Measurements from ENCODE around the gene SPANXN4.

Gene SPANXN4

GRCh38 chrX:143025628-143026027 is at the start of gene SPANXN4:
TSS of gene SPANXN4 (plus strand) at chrX:143025928. CDS start at chrX:143026015, 87 bp downstream.
- H3K36me3 Mint-ChIP-seq = no peaks in the 10 kb centered on the region
- no peak within 1 kb of the TSS for H3K4me3 Mint-ChIP-seq
- H3K9me3 Mint-ChIP-seq = peaks cover 7% of the 10 kb centered on the region
- H3K27ac Mint-ChIP-seq = no peak within 1 kb of the TSS
- no peak for DNase-seq
- CTCF ChIA-PET = no interaction called here
- H3K27me3 Mint-ChIP-seq = no peaks in the 10 kb centered on the region
- H3K4me1 Mint-ChIP-seq = no peaks in the 10 kb centered on the region

- H3K27ac Mint-ChIP-seq = no peak overlapping the region
- no peaks in the 10 kb centered on the region for H3K27me3 Mint-ChIP-seq
- DNase-seq = no peak
- H3K9me3 Mint-ChIP-seq = peaks cover 3% of the 10 kb centered on the region
- H3K4me1 Mint-ChIP-seq = no peaks in the 10 kb centered on the region
- H3K36me3 Mint-ChIP-seq = no peaks in the 10 kb centered on the region
- CTCF ChIA-PET = no interaction called here
- H3K4me3 Mint-ChIP-seq = no peak overlapping the region
These were observed 48.4 kb upstream of the SPANXN4 start for GRCh38 chrX:142977128-142977914.

- Mint-ChIP-seq H3K27me3 (no peaks in the 10 kb centered on the region), H3K9me3 (peaks cover 3% of the 10 kb centered on the region), H3K4me1 (no peaks in the 10 kb centered on the region), H3K36me3 (no peaks in the 10 kb centered on the region), H3K4me3 (no peak overlapping the region), H3K27ac (no peak overlapping the region)
- CTCF ChIA-PET = no interaction called here
- DNase-seq = no peak
These were observed 47.5 kb upstream of the SPANXN4 start for GRCh38 chrX:142978130-142978684.

- H3K27me3 Mint-ChIP-seq = no peaks in the 10 kb centered on the region
- peaks cover 4% of the 10 kb centered on the region for H3K9me3 Mint-ChIP-seq
- DNase-seq = no peak
- CTCF ChIA-PET = no interaction called here
- no peak overlapping the region for H3K27ac Mint-ChIP-seq
- no peaks in the 10 kb centered on the region for H3K36me3 Mint-ChIP-seq
- H3K4me3 Mint-ChIP-seq = no peak overlapping the region
- no peaks in the 10 kb centered on the region for H3K4me1 Mint-ChIP-seq
These were observed 43.0 kb upstream of the SPANXN4 start for GRCh38 chrX:142982679-142983078.

- no peak overlapping the region for H3K4me3 Mint-ChIP-seq
- H3K9me3 Mint-ChIP-seq = peaks cover 1% of the 10 kb centered on the region
- H3K36me3 Mint-ChIP-seq = no peaks in the 10 kb centered on the region
- H3K27ac Mint-ChIP-seq = no peak overlapping the region
- no peaks in the 10 kb centered on the region for H3K27me3 Mint-ChIP-seq
- no peaks in the 10 kb centered on the region for H3K4me1 Mint-ChIP-seq
- no peak for DNase-seq
- CTCF ChIA-PET = no interaction called here
These were observed 30.7 kb upstream of the SPANXN4 start for GRCh38 chrX:142994988-142995387.

- H3K27ac Mint-ChIP-seq = no peak overlapping the region
- H3K4me1 Mint-ChIP-seq = no peaks in the 10 kb centered on the region
- H3K27me3 Mint-ChIP-seq = no peaks in the 10 kb centered on the region
- CTCF ChIA-PET = no interaction called here
- DNase-seq = no peak
- H3K36me3 Mint-ChIP-seq = no peaks in the 10 kb centered on the region
- no peak overlapping the region for H3K4me3 Mint-ChIP-seq
- H3K9me3 Mint-ChIP-seq = peaks cover 4% of the 10 kb centered on the region
These were observed 27.1 kb upstream of the SPANXN4 start for GRCh38 chrX:142998447-142999198.

GRCh38 chrX:142999199-142999701 is 26.5 kb upstream of the SPANXN4 start:
- no peaks in the 10 kb centered on the region for H3K27me3 Mint-ChIP-seq
- CTCF ChIA-PET = no interaction called here
- H3K27ac Mint-ChIP-seq = no peak overlapping the region
- no peak overlapping the region for H3K4me3 Mint-ChIP-seq
- H3K9me3 Mint-ChIP-seq = peaks cover 4% of the 10 kb centered on the region
- H3K4me1 Mint-ChIP-seq = no peaks in the 10 kb centered on the region
- H3K36me3 Mint-ChIP-seq = no peaks in the 10 kb centered on the region
- no peak for DNase-seq

- H3K4me3 Mint-ChIP-seq = no peak overlapping the region
- CTCF ChIA-PET = no interaction called here
- H3K27me3 Mint-ChIP-seq = no peaks in the 10 kb centered on the region
- peaks cover 4% of the 10 kb centered on the region for H3K9me3 Mint-ChIP-seq
- DNase-seq = no peak
- H3K27ac Mint-ChIP-seq = no peak overlapping the region
- H3K4me1 Mint-ChIP-seq = no peaks in the 10 kb centered on the region
- H3K36me3 Mint-ChIP-seq = no peaks in the 10 kb centered on the region
These were observed 23.5 kb upstream of the SPANXN4 start for GRCh38 chrX:143002206-143002605.

GRCh38 chrX:143017272-143017671 is 8.5 kb upstream of the SPANXN4 start:
- no peaks in the 10 kb centered on the region for H3K4me1 Mint-ChIP-seq
- no peak overlapping the region for H3K27ac Mint-ChIP-seq
- no peak overlapping the region for H3K4me3 Mint-ChIP-seq
- peaks cover 6% of the 10 kb centered on the region for H3K9me3 Mint-ChIP-seq
- no peaks in the 10 kb centered on the region for H3K36me3 Mint-ChIP-seq
- CTCF ChIA-PET = no interaction called here
- no peak for DNase-seq
- H3K27me3 Mint-ChIP-seq = no peaks in the 10 kb centered on the region

- Mint-ChIP-seq H3K4me3 (no peak overlapping the region), H3K27me3 (no peaks in the 10 kb centered on the region), H3K36me3 (no peaks in the 10 kb centered on the region)
These were observed 1.5 kb downstream of the SPANXN4 start for GRCh38 chrX:143027275-143027674.

GRCh38 chrX:143047511-143047910 is 21.8 kb downstream of the SPANXN4 start:
- no peaks in the 10 kb centered on the region for H3K4me1 Mint-ChIP-seq
- peaks cover 2% of the 10 kb centered on the region for H3K9me3 Mint-ChIP-seq
- CTCF ChIA-PET = no interaction called here
- no peaks in the 10 kb centered on the region for H3K36me3 Mint-ChIP-seq
- no peaks in the 10 kb centered on the region for H3K27me3 Mint-ChIP-seq
- DNase-seq = no peak
- H3K27ac Mint-ChIP-seq = no peak overlapping the region
- no peak overlapping the region for H3K4me3 Mint-ChIP-seq

More at GRCh38 chrX:143027275-143027674, 1.5 kb downstream of the SPANXN4 start:
- no peak for DNase-seq
- H3K4me1 Mint-ChIP-seq = no peaks in the 10 kb centered on the region
- H3K9me3 Mint-ChIP-seq = peaks cover 11% of the 10 kb centered on the region
- no peak overlapping the region for H3K27ac Mint-ChIP-seq
- CTCF ChIA-PET = no interaction called here

GRCh38 chrX:143058120-143058519 is 32.4 kb downstream of the SPANXN4 start:
- no peaks in the 10 kb centered on the region for H3K27me3 Mint-ChIP-seq
- DNase-seq = no peak
- H3K27ac Mint-ChIP-seq = no peak overlapping the region
- no peaks in the 10 kb centered on the region for H3K4me1 Mint-ChIP-seq
- H3K9me3 Mint-ChIP-seq = peaks cover 6% of the 10 kb centered on the region
- CTCF ChIA-PET = no interaction called here
- no peaks in the 10 kb centered on the region for H3K36me3 Mint-ChIP-seq
- no peak overlapping the region for H3K4me3 Mint-ChIP-seq

- Mint-ChIP-seq H3K36me3 (no peaks in the 10 kb centered on the region), H3K27me3 (no peaks in the 10 kb centered on the region), H3K4me1 (no peaks in the 10 kb centered on the region), H3K27ac (no peak overlapping the region), H3K9me3 (peaks cover 9% of the 10 kb centered on the region), H3K4me3 (no peak overlapping the region)
- DNase-seq = no peak
- CTCF ChIA-PET = no interaction called here
These were observed 55.5 kb downstream of the SPANXN4 start for GRCh38 chrX:143081231-143081630.

GRCh38 chrX:143082537-143082936 is 56.8 kb downstream of the SPANXN4 start:
- H3K9me3 Mint-ChIP-seq = peaks cover 9% of the 10 kb centered on the region
- no peaks in the 10 kb centered on the region for H3K36me3 Mint-ChIP-seq
- no peak overlapping the region for H3K4me3 Mint-ChIP-seq
- no peak for DNase-seq
- no peak overlapping the region for H3K27ac Mint-ChIP-seq
- CTCF ChIA-PET = no interaction called here
- no peaks in the 10 kb centered on the region for H3K4me1 Mint-ChIP-seq
- H3K27me3 Mint-ChIP-seq = no peaks in the 10 kb centered on the region
